Tibial nerve (tissue), 4 donors: ENCODE results near the gene DYNLT2B. TPM values are rescaled to one million over a fixed set of nuclear protein-coding genes. Genes with fewer than 3 reads are reported as not detected.

ENCODE experiments used
- DNase-seq, 2 donors: peaks; one replicate each; pipeline ENCODE4 v3.0.0-alpha.2; 2019; ENCODE audit warnings: low spot score in 2 of 2
- H3K27ac ChIP-seq, 4 donors: fragments of 200-600 bp; sonication (generic) in 3 of 4; one replicate each; pipeline ENCODE4 v1.5.1; 2017 to 2019; ENCODE audit warnings: mild to moderate bottlenecking in 1 of 4
- H3K27me3 ChIP-seq, 2 donors: fragments of 200-600 bp; sonication (generic) in 1 of 2; one replicate each; pipeline versions ENCODE4 v1.5.1 to v1.6.0; 2017 to 2019
- H3K36me3 ChIP-seq, 3 donors: fragments of 200-600 bp; sonication (generic); one replicate each; pipeline ENCODE4 v1.5.1; 2018 to 2019
- H3K4me1 ChIP-seq, 4 donors: fragments of 200-600 bp; sonication (generic) in 3 of 4; one replicate each; pipeline ENCODE4 v1.5.1; 2017 to 2019
- H3K4me3 ChIP-seq, 4 donors: fragments of 200-600 bp; sonication (generic) in 3 of 4; one replicate each; pipeline ENCODE4 v1.5.1; 2017 to 2019; ENCODE audit warnings: mild to moderate bottlenecking in 1 of 4, moderate library complexity in 1 of 4
- H3K9me3 ChIP-seq, 4 donors: fragments of 200-600 bp; sonication (generic) in 3 of 4; one replicate each; pipeline ENCODE4 v1.5.1; 2017 to 2019
- CTCF ChIP-seq, 5 experiments: fragments of 200-600 bp in 3 of 5; fragments of 450-650 bp in 2 of 5; sonication (generic) in 3 of 5; IDR thresholded peaks; one replicate each; pipeline ENCODE4 v1.5.1; 2016 to 2019; ENCODE audit warnings: antibody characterized with exemption in 5 of 5, mild to moderate bottlenecking in 3 of 5, moderate library complexity in 2 of 5
- EP300 ChIP-seq, 2 donors: sonication (generic); formaldehyde crosslinking; IDR thresholded peaks; one replicate each; pipeline ENCODE4 v1.6.1; 2017; ENCODE audit warnings: antibody characterized with exemption in 2 of 2, mild to moderate bottlenecking in 1 of 2
- POLR2A ChIP-seq, 2 donors: fragments of 450-650 bp; IDR thresholded peaks; one replicate each; pipeline ENCODE4 v1.6.1; 2017; ENCODE audit warnings: antibody characterized with exemption in 2 of 2, mild to moderate bottlenecking in 2 of 2, moderate library complexity in 2 of 2
- WGBS, 2 donors: methylation state at CpG; one replicate each; pipeline ENCODE4 v1.1.5; 2018; 5-methylcytosine and 5-hydroxymethylcytosine counted together
- small RNA-seq: library from RNA; depleted of rRNA; stranded (forward); fragments of <200 nt; gene quantifications from one replicate; pipeline ENCODE3, GENCODE V24; 2016
- total RNA-seq, 4 donors: library from RNA; depleted of rRNA; stranded (reverse); fragments of >200 nt; gene quantifications; one replicate each; pipeline ENCODE4 v1.1.0, GENCODE V29; 2016

Gene DYNLT2B
- total RNA-seq, 4 donors from 2014 or later: 6.9 to 15.3 (median 8.1) TPM

- Histone ChIP-seq H3K4me1 (no peaks in the 10 kb centered on the region), H3K27ac (no peak overlapping the region), H3K4me3 (no peak overlapping the region), H3K27me3 (no peaks in the 10 kb centered on the region), H3K9me3 (no peaks in the 10 kb centered on the region), H3K36me3 (peaks cover 0 to 90% (median 14%) of the 10 kb centered on the region in 3 donors)
- WGBS, 2 donors: 83 to 86% methylated on average over 8 of the region's 8 CpGs
- no peak for DNase-seq
- TF ChIP-seq CTCF (IDR thresholded peaks at IDR 0.05) (no peak), POLR2A (IDR thresholded peaks at IDR 0.05) (no peak), EP300 (IDR thresholded peaks at IDR 0.05) (no peak)
These were observed 76.3 kb downstream of the DYNLT2B start for GRCh38 chr3:196241704-196242103.

Small RNAs within 50 kb of the gene (small RNA-seq; reads per million reads assigned to genes)
- gene AC069257.2 (not detected), gene RNU6-910P (not detected)

Other genes starting within 250 kb of the DYNLT2B start
- gene TFRC, start 236.2 kb downstream of the DYNLT2B start, total RNA-seq: 10 to 100 TPM; 36.7 to 86.7 (median 43.5) TPM
- not detected for gene ZDHHC19, start 106.8 kb downstream of the DYNLT2B start, total RNA-seq
- gene SLC51A, start 101.7 kb downstream of the DYNLT2B start, total RNA-seq: under 1 TPM in 2 of 4 donors, not detected in 2; 0.30 to 0.66 TPM
- gene PCYT1A, start 30.5 kb downstream of the DYNLT2B start, total RNA-seq: 10 to 100 TPM; 51.9 to 98.1 (median 73.0) TPM
- gene TM4SF19, start 20.1 kb upstream of the DYNLT2B start, total RNA-seq: not detected
- gene UBXN7, start 114.2 kb upstream of the DYNLT2B start, total RNA-seq: 10 to 100 TPM; 19.0 to 25.2 (median 21.4) TPM
- 10 to 100 TPM; 23.6 to 26.2 (median 24.9) TPM for gene RNF168, start 185.5 kb upstream of the DYNLT2B start, total RNA-seq
- not detected for gene SMCO1, start 197.1 kb upstream of the DYNLT2B start, total RNA-seq